Measurements from ENCODE around the gene SPDYE4.
A peak's percentile ranks its signal among the peaks of the same experiment; 100 is the strongest.

SPDYE4 gene

DNA sequence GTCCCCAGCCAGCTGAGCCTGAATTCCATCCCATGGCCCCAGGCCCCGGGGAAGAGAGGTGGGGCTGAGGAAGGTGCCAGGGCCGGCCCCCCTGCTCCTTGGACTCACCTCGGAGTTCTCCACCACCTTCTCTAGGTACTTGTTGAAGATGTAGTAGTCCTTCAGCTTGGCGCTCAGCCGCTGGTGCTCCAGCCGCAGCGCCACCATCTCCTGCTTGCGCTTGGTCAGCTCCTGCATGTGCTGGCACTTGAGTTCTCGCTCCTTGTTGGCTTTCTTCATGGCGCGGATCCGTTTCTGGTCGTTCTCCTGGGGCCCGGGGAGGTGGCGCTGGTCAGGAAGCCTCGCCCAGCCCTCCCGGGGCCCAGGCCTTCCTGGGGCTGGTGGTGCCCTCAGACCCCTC, 17.0 kb downstream of the SPDYE4 start:
- Histone ChIP-seq H2BK5ac (ENCODE audit: low read length) (no peak overlapping the region), H3K79me1 (ENCODE audit: low read depth, low read length) (no peaks in the 10 kb centered on the region)
- whole genome bisulfite sequencing, 2 donors (ENCODE audit: extremely low coverage in 2 of 2, insufficient read length in 2 of 2, insufficient replicate concordance in 1 of 2) = no CpG with 5 or more reads among the region's 17 CpGs

DNA sequence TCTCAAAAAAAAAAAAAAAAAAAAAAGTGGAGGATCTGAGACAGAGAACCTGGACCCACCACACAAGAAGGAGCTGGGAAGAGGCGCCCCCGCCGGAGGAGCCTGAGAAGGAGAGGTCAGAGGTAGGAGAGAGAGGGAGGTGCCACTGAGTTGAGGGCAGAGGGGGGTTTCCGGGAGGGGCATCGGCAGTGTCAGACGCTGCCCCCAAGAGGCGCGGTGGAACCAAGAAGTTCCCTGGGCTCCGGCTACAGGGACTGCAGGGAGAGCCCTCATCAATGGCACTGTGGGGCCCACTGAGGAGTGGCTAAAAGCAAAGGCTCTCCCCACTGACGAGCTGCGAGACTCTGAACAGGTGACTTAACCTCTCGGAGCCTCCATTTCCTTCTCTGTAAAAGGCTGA, 17.9 kb downstream of the SPDYE4 start:
- H4K8ac ChIP-seq (ENCODE audit: low read depth, low read length) = no peak overlapping the region

More for the DNA sequence above, 17.0 kb downstream of the SPDYE4 start:
- Histone ChIP-seq H3K23ac (ENCODE audit: low read depth, low read length, poor library complexity) (no peak overlapping the region), H2BK12ac (ENCODE audit: low read length) (peak overlapping the region; percentile 34), H2AFZ (ENCODE audit: low read length) (no peak overlapping the region), H2BK120ac (ENCODE audit: low read depth, low read length) (no peak overlapping the region), H3K4me2 (ENCODE audit: insufficient read depth, low read length, poor library complexity, severe bottlenecking) (no peak overlapping the region), H3K36me3 (replicated peaks in 1 of 2; ENCODE audit: control insufficient read depth in 2 of 2, insufficient read depth in 2 of 2, low read length in 2 of 2) (no peaks in the 10 kb centered on the region), H3K4me3 (ENCODE audit: low read length in 2 of 2) (no peak overlapping the region), H3K14ac (ENCODE audit: low read length) (no peak overlapping the region), H3K27me3 (ENCODE audit: control insufficient read depth in 3 of 3, insufficient read depth in 3 of 3, low read depth in 1 of 3, low read length in 3 of 3) (peaks cover 0 to 3% (median 0%) of the 10 kb centered on the region in 3 experiments), H3K4ac (ENCODE audit: low read length) (no peak overlapping the region), H2BK15ac (ENCODE audit: low read length) (no peak overlapping the region), H3K9me3 (replicated peaks in 1 of 2; ENCODE audit: control insufficient read depth in 2 of 2, insufficient read depth in 1 of 2, low read depth in 1 of 2, low read length in 2 of 2) (no peaks in the 10 kb centered on the region), H3K27ac (replicated peaks; ENCODE audit: low read length) (no peak overlapping the region), H4K8ac (ENCODE audit: low read depth, low read length) (no peak overlapping the region), H2AK5ac (ENCODE audit: low read depth, low read length) (no peak overlapping the region), H3K18ac (ENCODE audit: low read length) (peak overlapping the region; percentile 27), H4K91ac (ENCODE audit: low read depth, low read length, poor library complexity) (no peak overlapping the region), H3K9ac (ENCODE audit: low read depth, low read length, poor library complexity) (no peak overlapping the region), H3K4me1 (ENCODE audit: control insufficient read depth in 2 of 2, insufficient read depth in 1 of 2, low read depth in 1 of 2, low read length in 2 of 2) (peaks cover 3 to 11% of the 10 kb centered on the region in 2 donors)
- DNase-seq (ENCODE audit: low spot score) = no peak

DNA sequence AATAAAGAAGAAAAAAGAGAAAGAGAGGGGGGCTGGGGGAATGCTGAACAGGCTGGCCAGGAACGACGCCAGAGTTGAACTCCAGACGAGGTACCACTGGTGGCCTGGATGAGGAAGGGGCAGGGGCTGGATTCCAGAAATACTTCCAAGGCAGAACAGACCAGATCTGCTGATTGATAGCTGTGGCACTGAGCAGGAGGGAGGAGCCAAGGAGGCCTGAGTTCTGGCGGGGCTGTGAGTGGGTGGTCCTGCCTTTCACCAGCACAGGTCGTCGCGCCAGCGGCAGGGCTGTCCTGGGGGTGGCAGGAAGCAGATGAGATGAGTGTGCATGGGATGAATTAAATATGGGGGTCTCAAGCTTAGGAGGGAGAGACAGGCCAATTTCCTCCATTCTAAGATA, 19.2 kb downstream of the SPDYE4 start:
- WGBS, 2 donors (ENCODE audit: extremely low coverage in 2 of 2, insufficient read length in 2 of 2, insufficient replicate concordance in 1 of 2) = no CpG with 5 or more reads among the region's 8 CpGs
- no peak overlapping the region for H3K9ac ChIP-seq (ENCODE audit: low read depth, low read length, poor library complexity)
- H3K4me3 ChIP-seq (ENCODE audit: low read length in 2 of 2) = no peak overlapping the region
- H2BK12ac ChIP-seq (ENCODE audit: low read length) = no peak overlapping the region
- no peak overlapping the region for H3K27ac ChIP-seq (replicated peaks; ENCODE audit: low read length)
- peak; percentile 76 for DNase-seq (ENCODE audit: low spot score)
- H3K4me1 ChIP-seq (ENCODE audit: control insufficient read depth in 2 of 2, insufficient read depth in 1 of 2, low read depth in 1 of 2, low read length in 2 of 2) = peaks cover 0 to 6% of the 10 kb centered on the region in 2 donors
- H2BK5ac ChIP-seq (ENCODE audit: low read length) = no peak overlapping the region
- H3K36me3 ChIP-seq (replicated peaks in 1 of 2; ENCODE audit: control insufficient read depth in 2 of 2, insufficient read depth in 2 of 2, low read length in 2 of 2) = no peaks in the 10 kb centered on the region
- no peak overlapping the region for H2AK5ac ChIP-seq (ENCODE audit: low read depth, low read length)
- H3K79me1 ChIP-seq (ENCODE audit: low read depth, low read length) = no peaks in the 10 kb centered on the region
- no peaks in the 10 kb centered on the region for H3K27me3 ChIP-seq (ENCODE audit: control insufficient read depth in 3 of 3, insufficient read depth in 3 of 3, low read depth in 1 of 3, low read length in 3 of 3)
- H2AFZ ChIP-seq (ENCODE audit: low read length) = peak overlapping the region; percentile 51
- H3K23ac ChIP-seq (ENCODE audit: low read depth, low read length, poor library complexity) = no peak overlapping the region
- no peaks in the 10 kb centered on the region for H3K9me3 ChIP-seq (replicated peaks in 1 of 2; ENCODE audit: control insufficient read depth in 2 of 2, insufficient read depth in 1 of 2, low read depth in 1 of 2, low read length in 2 of 2)
- no peak overlapping the region for H2BK120ac ChIP-seq (ENCODE audit: low read depth, low read length)
- H3K4ac ChIP-seq (ENCODE audit: low read length) = no peak overlapping the region
- H4K8ac ChIP-seq (ENCODE audit: low read depth, low read length) = no peak overlapping the region
- H2BK15ac ChIP-seq (ENCODE audit: low read length) = no peak overlapping the region
- H3K18ac ChIP-seq (ENCODE audit: low read length) = no peak overlapping the region
- H3K14ac ChIP-seq (ENCODE audit: low read length) = no peak overlapping the region
- H3K4me2 ChIP-seq (ENCODE audit: insufficient read depth, low read length, poor library complexity, severe bottlenecking) = no peak overlapping the region
- H4K91ac ChIP-seq (ENCODE audit: low read depth, low read length, poor library complexity) = no peak overlapping the region

More for the DNA sequence above, 17.9 kb downstream of the SPDYE4 start:
- H2BK120ac ChIP-seq (ENCODE audit: low read depth, low read length) = no peak overlapping the region
- H3K4me1 ChIP-seq (ENCODE audit: control insufficient read depth in 2 of 2, insufficient read depth in 1 of 2, low read depth in 1 of 2, low read length in 2 of 2) = peaks cover 2 to 11% of the 10 kb centered on the region in 2 donors
- no peak overlapping the region for H4K91ac ChIP-seq (ENCODE audit: low read depth, low read length, poor library complexity)
- no peak overlapping the region for H3K4me2 ChIP-seq (ENCODE audit: insufficient read depth, low read length, poor library complexity, severe bottlenecking)
- no peaks in the 10 kb centered on the region for H3K9me3 ChIP-seq (replicated peaks in 1 of 2; ENCODE audit: control insufficient read depth in 2 of 2, insufficient read depth in 1 of 2, low read depth in 1 of 2, low read length in 2 of 2)
- H3K27ac ChIP-seq (replicated peaks; ENCODE audit: low read length) = no peak overlapping the region
- no peaks in the 10 kb centered on the region for H3K36me3 ChIP-seq (replicated peaks in 1 of 2; ENCODE audit: control insufficient read depth in 2 of 2, insufficient read depth in 2 of 2, low read length in 2 of 2)
- no peaks in the 10 kb centered on the region for H3K27me3 ChIP-seq (ENCODE audit: control insufficient read depth in 3 of 3, insufficient read depth in 3 of 3, low read depth in 1 of 3, low read length in 3 of 3)
- H3K23ac ChIP-seq (ENCODE audit: low read depth, low read length, poor library complexity) = no peak overlapping the region
- H3K9ac ChIP-seq (ENCODE audit: low read depth, low read length, poor library complexity) = no peak overlapping the region
- no peak overlapping the region for H2AFZ ChIP-seq (ENCODE audit: low read length)
- WGBS, 2 donors (ENCODE audit: extremely low coverage in 2 of 2, insufficient read length in 2 of 2, insufficient replicate concordance in 1 of 2) = no CpG with 5 or more reads among the region's 12 CpGs
- H3K18ac ChIP-seq (ENCODE audit: low read length) = peak overlapping the region; percentile 30
- no peaks in the 10 kb centered on the region for H3K79me1 ChIP-seq (ENCODE audit: low read depth, low read length)
- no peak for DNase-seq (ENCODE audit: low spot score)
- H3K14ac ChIP-seq (ENCODE audit: low read length) = no peak overlapping the region
- H2BK15ac ChIP-seq (ENCODE audit: low read length) = no peak overlapping the region
- H2AK5ac ChIP-seq (ENCODE audit: low read depth, low read length) = peak overlapping the region; percentile 20
- no peak overlapping the region for H3K4me3 ChIP-seq (ENCODE audit: low read length in 2 of 2)
- peak overlapping the region; percentile 70 for H2BK5ac ChIP-seq (ENCODE audit: low read length)
- H3K4ac ChIP-seq (ENCODE audit: low read length) = no peak overlapping the region
- H2BK12ac ChIP-seq (ENCODE audit: low read length) = no peak overlapping the region

GRCh38 chr17:8736796-8737195, 21.6 kb downstream of the SPDYE4 start:
- Histone ChIP-seq H3K4me2 (ENCODE audit: insufficient read depth, low read length, poor library complexity, severe bottlenecking) (no peak overlapping the region), H3K4ac (ENCODE audit: low read length) (no peak overlapping the region), H3K4me3 (ENCODE audit: low read length in 2 of 2) (no peak overlapping the region), H3K23ac (ENCODE audit: low read depth, low read length, poor library complexity) (no peak overlapping the region), H2AK5ac (ENCODE audit: low read depth, low read length) (no peak overlapping the region), H3K79me1 (ENCODE audit: low read depth, low read length) (no peaks in the 10 kb centered on the region), H2BK12ac (ENCODE audit: low read length) (no peak overlapping the region), H2BK5ac (ENCODE audit: low read length) (no peak overlapping the region), H3K18ac (ENCODE audit: low read length) (no peak overlapping the region), H4K8ac (ENCODE audit: low read depth, low read length) (no peak overlapping the region), H3K14ac (ENCODE audit: low read length) (no peak overlapping the region), H3K9me3 (replicated peaks in 1 of 2; ENCODE audit: control insufficient read depth in 2 of 2, insufficient read depth in 1 of 2, low read depth in 1 of 2, low read length in 2 of 2) (no peaks in the 10 kb centered on the region), H2BK15ac (ENCODE audit: low read length) (no peak overlapping the region), H4K91ac (ENCODE audit: low read depth, low read length, poor library complexity) (no peak overlapping the region), H3K4me1 (ENCODE audit: control insufficient read depth in 2 of 2, insufficient read depth in 1 of 2, low read depth in 1 of 2, low read length in 2 of 2) (peaks cover 0 to 13% of the 10 kb centered on the region in 2 donors), H3K9ac (ENCODE audit: low read depth, low read length, poor library complexity) (no peak overlapping the region), H2AFZ (ENCODE audit: low read length) (no peak overlapping the region), H3K36me3 (replicated peaks in 1 of 2; ENCODE audit: control insufficient read depth in 2 of 2, insufficient read depth in 2 of 2, low read length in 2 of 2) (no peaks in the 10 kb centered on the region), H3K27ac (replicated peaks; ENCODE audit: low read length) (no peak overlapping the region), H3K27me3 (ENCODE audit: control insufficient read depth in 3 of 3, insufficient read depth in 3 of 3, low read depth in 1 of 3, low read length in 3 of 3) (no peaks in the 10 kb centered on the region), H2BK120ac (ENCODE audit: low read depth, low read length) (no peak overlapping the region)
- no peak for DNase-seq (ENCODE audit: low spot score)
- WGBS, 2 donors (ENCODE audit: extremely low coverage in 2 of 2, insufficient read length in 2 of 2, insufficient replicate concordance in 1 of 2) = no CpG with 5 or more reads among the region's 2 CpGs
